Activated CD8-positive, alpha-beta T cell treated with anti-CD3 and anti-CD28 coated beads for 36 hours (primary cell): ENCODE measurements around the gene AKAP5. TPM values are rescaled to one million over a fixed set of nuclear protein-coding genes. Genes with fewer than 3 reads are reported as not detected.

Experiments
- ATAC-seq: fragments of 200-7000 bp; cut with Tn5 transposase; one replicate; pipeline ENCODE4 v1.10.0; 2021; ENCODE audit warnings: mild to moderate bottlenecking, moderate library complexity
- CTCF ChIA-PET: fragments of 350-600 bp; sonication (Branson Sonifier 250); formaldehyde crosslinking; loops from one replicate; lab custom pipeline; 2021; ENCODE audit warnings: antibody characterized with exemption; lab: Charles Lee
- POLR2A ChIA-PET: fragments of 350-600 bp; sonication (Branson Sonifier 250); formaldehyde crosslinking; loops from one replicate; lab custom pipeline; 2021; ENCODE audit warnings: antibody characterized with exemption; lab: Charles Lee
- DNase-seq: peaks from one replicate; pipeline ENCODE4 v3.0.0-alpha.2; 2020
- H3K27ac Mint-ChIP-seq: one replicate; pipeline ENCODE4 v1.8.0; 2021; ENCODE audit warnings: mild to moderate bottlenecking, mixed read lengths
- H3K27me3 Mint-ChIP-seq: one replicate; pipeline ENCODE4 v1.8.0; 2021; ENCODE audit warnings: mixed read lengths
- H3K36me3 Mint-ChIP-seq: one replicate; pipeline ENCODE4 v1.8.0; 2021; ENCODE audit warnings: low read depth, mixed read lengths
- H3K4me1 Mint-ChIP-seq: one replicate; pipeline ENCODE4 v1.8.0; 2021; ENCODE audit warnings: low read depth, mixed read lengths
- H3K4me3 Mint-ChIP-seq: one replicate; pipeline ENCODE4 v1.8.0; 2021; ENCODE audit warnings: mild to moderate bottlenecking, moderate library complexity, mixed read lengths
- H3K9me3 Mint-ChIP-seq: one replicate; pipeline ENCODE4 v1.8.0; 2021; ENCODE audit warnings: mixed read lengths
- CTCF ChIP-seq: fragments of 200-600 bp; IDR thresholded peaks from one replicate; pipeline ENCODE4 v1.8.0; 2022; ENCODE audit warnings: antibody characterized with exemption, mild to moderate bottlenecking
- intact Hi-C: fragments of 100-400 bp; cut with micrococcal nuclease; formaldehyde crosslinking; loops from one replicate; pipeline ENCODE4 v1.10.0; 2022
- total RNA-seq, 2 experiments: library from RNA; stranded (reverse); gene quantifications; one replicate each; pipeline ENCODE4 v1.2.3, GENCODE V29; 2021

Gene AKAP5
- total RNA-seq, 2 experiments from 2014 or later: 1.3 to 1.6 TPM

- Mint-ChIP-seq H3K27ac (no peak overlapping the region), H3K27me3 (no peaks in the 10 kb centered on the region), H3K9me3 (no peaks in the 10 kb centered on the region), H3K4me1 (peaks cover 47% of the 10 kb centered on the region), H3K4me3 (no peak overlapping the region), H3K36me3 (peaks cover 17% of the 10 kb centered on the region)
- no peak for ATAC-seq
- ChIA-PET CTCF (interaction anchor here (0.8 to 5.7 kb wide), 4 partner anchors 11 to 43 kb away, joined by 3 to 26 read pairs (median 10); no protein-coding TSS in a partner anchor), POLR2A (interaction anchor here (1.2 to 2.4 kb wide), 3 partner anchors 23 to 37 kb away, joined by 3 to 11 read pairs (median 5); partner anchors contain the start of genes ZBTB1 and ZBTB25)
- DNase-seq: no peak
- intact Hi-C loops: no loop called here
- no peak for TF ChIP-seq CTCF
Measured at GRCh38 chr14:64467566-64467965, 2.3 kb downstream of the AKAP5 start.

GRCh38 chr14:64468451-64468850 is 3.2 kb downstream of the AKAP5 start:
- no peak for TF ChIP-seq CTCF
- POLR2A ChIA-PET: interaction anchor here (0.9 to 2.1 kb wide), 2 partner anchors 20 to 81 kb away, joined by 3 to 8 read pairs; partner anchors contain the start of gene MTHFD1
- Mint-ChIP-seq H3K36me3 (peaks cover 12% of the 10 kb centered on the region), H3K4me1 (peaks cover 47% of the 10 kb centered on the region), H3K4me3 (no peak overlapping the region), H3K27ac (peak overlapping the region; percentile 43), H3K9me3 (no peaks in the 10 kb centered on the region), H3K27me3 (no peaks in the 10 kb centered on the region)
- intact Hi-C loops: no loop called here
- CTCF ChIA-PET: interaction anchor here (0.9 to 2.1 kb wide), 3 partner anchors 10 to 124 kb away, joined by 3 to 13 read pairs (median 3); no protein-coding TSS in a partner anchor
- DNase-seq: peak; percentile 41
- no peak for ATAC-seq

- intact Hi-C loops: loop anchor here (10.0 kb wide), 1 partner anchor 129 kb away; no protein-coding TSS in a partner anchor
- Mint-ChIP-seq H3K27me3 (no peaks in the 10 kb centered on the region), H3K36me3 (peaks cover 11% of the 10 kb centered on the region), H3K4me3 (no peak overlapping the region), H3K9me3 (no peaks in the 10 kb centered on the region), H3K27ac (peak overlapping the region; percentile 38), H3K4me1 (peaks cover 37% of the 10 kb centered on the region)
- ATAC-seq (peak; percentile 10), DNase-seq (no peak)
- no peak for TF ChIP-seq CTCF
- CTCF ChIA-PET: interaction anchor here (1.3 to 2.5 kb wide), 3 partner anchors 37 to 54 kb away, joined by 3 to 9 read pairs (median 6); no protein-coding TSS in a partner anchor
- POLR2A ChIA-PET: no interaction called here
Measured at GRCh38 chr14:64474041-64474440, 8.7 kb downstream of the AKAP5 start.

GRCh38 chr14:64474698-64475097 is 9.4 kb downstream of the AKAP5 start:
- Mint-ChIP-seq H3K4me1 (peaks cover 32% of the 10 kb centered on the region), H3K9me3 (no peaks in the 10 kb centered on the region), H3K27me3 (no peaks in the 10 kb centered on the region), H3K27ac (no peak overlapping the region), H3K36me3 (peaks cover 13% of the 10 kb centered on the region), H3K4me3 (no peak overlapping the region)
- intact Hi-C loops: loop anchor here (10.0 kb wide), 1 partner anchor 130 kb away; no protein-coding TSS in a partner anchor
- CTCF ChIA-PET: interaction anchor here (1.3 to 2.5 kb wide), 3 partner anchors 36 to 55 kb away, joined by 3 to 9 read pairs (median 6); no protein-coding TSS in a partner anchor
- TF ChIP-seq CTCF: no peak
- POLR2A ChIA-PET: no interaction called here
- no peak for DNase-seq
- no peak for ATAC-seq
